NCI-H1930 (cell line): Measurements from ENCODE around the gene CDK14.

Experiments
- DNase-seq, 2 experiments: peaks; one replicate each; lab custom pipeline; 2025; lab: John Stamatoyannopoulos, UW

Gene CDK14

GRCh38 chr7:90841759-90842429 is 245.8 kb downstream of the CDK14 start:
- DNase-seq, result no peak

DNA sequence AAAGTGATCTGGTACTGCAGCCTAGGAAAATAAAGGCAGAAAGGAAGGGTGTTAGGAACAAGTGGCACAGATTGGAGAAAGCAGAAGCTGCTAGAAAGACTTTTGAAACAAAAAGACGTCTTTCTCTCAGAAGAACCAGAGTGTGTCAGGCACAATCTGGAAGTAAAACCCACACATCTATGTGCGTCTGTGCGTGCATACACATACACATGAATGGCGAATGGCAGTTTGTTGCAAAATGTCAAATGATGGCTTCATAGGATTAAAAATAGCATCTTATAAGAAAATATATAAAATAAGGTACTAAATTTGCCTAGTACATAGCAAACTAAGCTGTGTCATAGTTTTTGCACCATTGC is 246.3 kb downstream of the CDK14 start:
- DNase-seq, result no peak

GRCh38 chr7:90843472-90843871 is 247.4 kb downstream of the CDK14 start:
- DNase-seq, result no peak

GRCh38 chr7:90844421-90844820 is 248.3 kb downstream of the CDK14 start:
- DNase-seq, result no peak

DNA sequence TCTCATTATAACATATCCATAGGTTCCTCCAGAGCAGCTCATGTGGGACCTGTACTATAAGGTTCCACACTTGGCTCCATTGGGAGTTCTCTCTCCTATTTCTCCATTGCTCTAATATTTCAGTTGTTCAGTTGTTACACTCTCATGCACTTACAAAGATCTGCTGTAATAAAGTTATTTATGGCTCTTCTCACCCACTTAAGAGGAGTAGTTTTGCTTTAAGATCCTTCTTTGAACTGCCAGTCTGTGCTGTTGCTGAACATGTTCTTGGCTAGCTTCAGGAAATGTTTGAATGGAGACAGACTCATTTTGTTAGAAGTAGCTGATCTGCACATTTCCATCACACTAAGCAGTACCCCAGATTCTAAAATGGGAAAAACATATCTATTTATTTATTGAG is 250.1 kb downstream of the CDK14 start:
- no peak for DNase-seq

DNA sequence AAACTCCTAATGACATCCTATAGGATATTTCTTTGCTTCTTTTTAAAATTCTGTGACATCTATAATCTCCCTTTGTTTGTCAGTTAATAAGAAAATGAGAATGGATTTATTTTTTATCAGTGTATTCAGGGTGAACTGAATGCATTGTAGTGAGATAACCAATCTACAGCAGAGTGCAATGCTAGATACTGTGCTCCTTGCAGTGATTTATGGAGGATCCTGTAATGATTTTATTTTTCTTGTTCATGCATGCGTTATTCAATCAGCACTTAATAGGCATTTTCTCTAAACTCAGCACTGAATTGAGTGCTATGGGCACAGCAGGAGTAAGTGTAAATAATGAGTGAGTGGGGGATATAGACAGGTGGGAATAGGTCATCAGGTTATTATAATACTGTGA is 253.9 kb downstream of the CDK14 start:
- no peak for DNase-seq

DNA sequence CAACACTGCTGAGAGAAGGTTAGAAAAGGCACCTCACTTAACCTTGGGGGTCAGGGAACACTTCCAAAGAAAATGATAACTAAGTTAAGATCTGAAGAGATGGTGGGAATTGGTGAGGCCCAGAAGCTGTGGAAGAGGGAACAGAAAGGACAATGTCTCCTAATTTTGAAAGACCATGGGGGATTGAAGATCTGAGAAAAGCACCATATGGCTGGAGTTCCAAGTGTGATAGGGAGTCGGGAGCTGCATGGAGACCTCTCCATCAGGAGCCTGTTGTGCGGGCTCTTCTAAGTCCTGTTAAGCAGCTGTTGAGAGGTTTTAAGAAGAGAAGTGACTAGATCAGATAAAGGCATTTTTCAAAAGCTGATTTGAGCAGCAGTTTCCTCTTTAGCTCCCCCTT is 254.3 kb downstream of the CDK14 start:
- DNase-seq, result no peak

- DNase-seq, result no peak
These were observed 257.1 kb downstream of the CDK14 start for GRCh38 chr7:90853205-90853604.

- DNase-seq, result no peak
These were observed 260.4 kb downstream of the CDK14 start for GRCh38 chr7:90856351-90857070.

DNA sequence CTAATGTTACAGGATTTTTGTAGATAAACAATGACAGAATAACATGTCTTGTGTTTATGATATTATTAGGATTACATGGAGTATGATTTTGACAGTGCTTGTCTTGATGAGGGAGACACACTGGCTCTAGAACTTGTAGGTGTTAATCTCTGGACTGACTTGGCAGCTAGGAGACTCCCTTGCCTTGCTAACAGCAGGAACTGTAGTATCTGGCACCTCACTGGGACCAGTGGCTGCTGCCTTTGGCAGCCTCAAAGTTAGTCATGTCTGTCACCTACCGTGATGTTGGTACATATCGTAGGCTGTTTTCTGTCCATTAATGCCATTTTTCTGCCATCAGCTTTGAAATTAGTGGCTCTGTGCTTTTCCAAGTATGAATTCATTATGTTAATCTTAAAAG is 261.5 kb downstream of the CDK14 start:
- DNase-seq, result no peak

DNA sequence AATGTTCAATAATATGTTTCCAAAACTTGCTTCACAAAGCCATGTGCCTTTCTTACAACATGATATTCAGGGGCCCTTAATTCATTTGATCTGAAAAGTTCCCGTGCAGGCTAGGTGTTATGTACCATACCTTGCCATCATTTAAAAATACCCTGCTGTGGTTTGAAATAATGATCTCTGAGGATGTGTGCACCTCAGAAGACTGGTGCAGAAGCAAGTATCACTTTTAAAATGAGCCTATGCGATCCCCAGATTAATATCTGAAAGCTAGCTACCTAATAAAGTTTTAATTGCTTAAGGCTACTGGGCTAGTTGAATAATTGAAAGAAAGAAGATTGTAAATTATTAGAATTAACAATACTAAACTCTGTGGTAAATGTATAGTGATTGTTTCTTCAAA is 262.4 kb downstream of the CDK14 start:
- DNase-seq, result no peak

- DNase-seq, result no peak
These were observed 263.4 kb downstream of the CDK14 start for GRCh38 chr7:90859521-90859920.

DNA sequence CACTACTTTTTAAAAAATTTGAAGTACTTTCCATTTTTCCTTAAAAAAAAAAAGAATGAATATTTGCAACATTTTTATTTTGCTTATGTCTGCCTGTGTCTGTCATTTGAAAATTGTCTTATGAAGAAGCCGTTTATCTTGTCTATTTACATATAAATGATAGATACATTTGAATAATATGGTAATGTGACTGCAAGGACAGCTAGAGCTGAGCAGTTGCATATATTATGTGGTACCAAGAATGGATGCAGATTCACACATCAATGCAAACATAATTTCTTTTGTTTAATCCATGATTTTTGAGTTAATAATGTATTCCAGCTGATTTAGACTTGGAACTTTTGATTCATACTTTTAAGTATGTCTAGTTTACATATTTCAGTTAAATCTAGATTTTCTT is 268.0 kb downstream of the CDK14 start:
- DNase-seq, result no peak

GRCh38 chr7:90869335-90869734 is 273.2 kb downstream of the CDK14 start:
- no peak for DNase-seq

DNA sequence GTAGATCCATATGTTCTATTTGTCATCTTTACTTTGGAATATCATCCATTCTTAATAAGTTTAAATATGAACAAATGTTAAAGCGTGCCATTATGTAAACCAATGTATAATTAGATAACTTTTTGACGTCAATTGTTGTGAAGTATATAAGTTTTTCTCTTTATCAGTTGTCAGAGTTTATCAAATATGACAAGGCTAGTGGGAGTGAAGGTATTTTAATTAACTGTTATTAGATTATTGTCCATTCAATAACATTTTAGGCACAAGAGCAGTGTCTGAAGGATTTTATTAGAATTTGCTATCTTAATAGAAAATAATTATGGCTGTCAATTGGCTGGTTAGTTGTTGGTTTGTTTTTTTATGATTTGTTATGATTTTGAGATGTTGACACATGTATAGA is 280.6 kb downstream of the CDK14 start:
- DNase-seq, result no peak

DNA sequence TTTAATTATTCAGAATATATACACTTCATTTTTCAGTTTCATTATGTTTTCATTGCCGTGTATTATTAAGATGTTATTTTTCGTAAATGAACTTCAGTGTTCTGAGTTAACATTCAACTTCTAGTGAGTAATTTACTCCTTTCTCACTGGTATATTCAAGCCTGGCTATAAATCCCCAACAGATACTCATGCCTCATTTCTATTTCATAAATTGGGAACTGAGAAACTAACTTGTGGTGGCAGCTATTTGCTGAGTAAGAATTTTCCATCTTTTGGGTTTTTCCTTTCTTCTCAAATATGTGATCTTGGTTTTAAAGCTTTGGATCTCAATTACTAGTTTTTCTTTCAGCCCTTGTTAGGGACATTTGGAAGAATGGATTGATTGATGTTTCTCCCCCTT is 281.1 kb downstream of the CDK14 start:
- no peak for DNase-seq

DNA sequence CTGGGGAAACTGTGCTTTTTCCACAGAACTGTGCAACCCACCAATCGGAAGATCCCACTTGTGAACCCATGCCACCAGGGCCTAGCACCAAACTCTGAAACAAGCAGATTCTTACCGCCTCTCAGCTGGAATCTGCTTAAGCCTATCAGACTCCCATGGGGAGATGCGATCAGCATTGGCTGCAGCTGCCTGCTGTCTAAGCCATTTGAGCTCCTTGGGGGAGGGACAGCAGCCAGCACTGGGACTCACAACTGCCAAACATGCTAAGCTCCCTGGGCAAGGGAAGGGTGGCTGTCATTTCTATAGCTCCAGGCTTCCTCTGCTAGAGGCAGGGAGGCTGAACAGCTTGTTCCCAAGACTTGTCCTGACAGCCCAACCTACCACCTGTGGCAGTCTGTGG is 283.8 kb downstream of the CDK14 start:
- no peak for DNase-seq

- DNase-seq, result no peak
These were observed 290.3 kb downstream of the CDK14 start for GRCh38 chr7:90886416-90886815.

DNA sequence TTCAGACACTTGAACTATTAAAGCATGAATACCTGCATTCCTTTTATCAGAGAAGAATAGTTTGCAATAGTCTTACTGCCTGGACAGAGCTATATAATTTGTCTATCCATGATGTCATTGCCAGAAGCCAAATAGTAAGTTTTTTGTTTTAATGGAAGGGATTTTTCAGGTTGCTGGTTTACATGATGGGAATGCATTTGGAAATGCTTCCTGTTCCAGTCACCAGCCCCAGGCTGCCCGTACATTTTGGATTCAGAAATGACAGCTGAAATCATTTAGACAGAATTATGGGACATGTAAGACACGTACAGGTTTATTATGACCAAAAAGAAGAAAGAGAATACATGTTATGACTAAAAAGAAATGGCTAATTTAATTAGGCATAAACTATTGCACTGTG is 293.1 kb downstream of the CDK14 start:
- no peak for DNase-seq

GRCh38 chr7:90889644-90890043 is 293.5 kb downstream of the CDK14 start:
- DNase-seq, result no peak

DNA sequence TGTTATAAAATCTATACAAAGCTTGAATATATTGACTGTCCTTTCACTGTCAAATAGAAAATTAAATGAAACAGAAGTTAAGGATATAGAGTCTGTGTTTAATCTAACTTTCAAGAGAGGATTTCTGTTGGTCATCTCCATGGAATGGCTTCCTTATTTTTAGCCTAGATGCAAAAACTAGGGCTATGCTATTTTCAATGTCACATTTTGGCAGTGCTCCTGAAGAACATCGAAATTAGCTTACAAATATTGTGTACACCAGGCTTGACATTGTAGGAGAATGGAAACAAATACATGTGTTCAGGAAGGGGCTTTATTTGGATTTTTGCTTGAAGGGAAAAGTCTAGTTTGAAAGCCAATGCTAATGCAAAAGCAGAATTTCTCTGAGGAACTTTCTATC is 295.4 kb downstream of the CDK14 start:
- DNase-seq, result no peak

GRCh38 chr7:90892213-90892612 is 296.1 kb downstream of the CDK14 start:
- DNase-seq, result no peak

DNA sequence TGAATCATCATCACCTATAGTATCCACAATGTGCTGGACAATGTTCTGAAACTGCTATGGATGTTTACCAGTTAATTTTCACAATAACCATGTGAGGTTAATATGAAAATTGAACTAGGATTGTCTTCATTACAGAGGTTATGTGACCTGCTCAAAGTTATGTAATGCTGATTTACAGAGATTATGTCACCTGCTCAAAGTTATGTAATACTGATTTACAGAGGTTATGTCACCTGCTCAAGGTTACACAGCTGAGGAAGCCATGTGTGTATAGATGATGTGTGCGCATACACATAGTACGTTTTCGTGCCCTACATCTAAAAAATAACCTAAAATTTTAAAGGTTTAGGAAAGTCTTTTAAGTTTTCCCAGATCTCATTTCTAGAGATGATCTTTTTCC is 298.0 kb downstream of the CDK14 start:
- DNase-seq, result no peak

DNA sequence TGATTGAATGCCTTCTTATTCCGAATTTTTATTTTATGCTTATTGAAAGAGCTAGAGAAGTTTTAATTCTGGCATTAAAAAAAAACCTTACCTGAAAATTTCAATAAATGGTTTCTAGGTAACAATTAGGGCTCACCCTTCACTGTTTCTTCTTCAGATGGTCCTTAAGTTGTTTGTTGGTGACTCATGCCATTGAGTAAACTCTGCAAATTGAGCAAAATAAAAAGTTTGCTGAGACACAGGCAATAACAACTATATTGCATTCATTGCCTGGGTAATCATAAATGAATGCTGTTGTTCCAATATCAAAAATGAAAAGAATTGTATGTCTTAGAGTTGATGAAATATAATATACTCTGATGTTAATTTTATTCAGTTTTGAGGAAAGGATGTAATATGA is 300.3 kb downstream of the CDK14 start:
- no peak for DNase-seq
